Measurements from ENCODE around the gene TMSB4X.

TMSB4X gene

GRCh38 chrX:12974796-12975669 lies at the start of gene TMSB4X:
Gene TMSB4X, plus strand, starts transcription at chrX:12975110.
- H3K4me3 ChIP-seq (replicated peaks; ENCODE audit: low read depth, low read length), result peak within 1 kb of the TSS; percentile 91
- H3K27me3 ChIP-seq (replicated peaks; ENCODE audit: control insufficient read depth, insufficient read depth, low read length), result no peaks in the 10 kb centered on the region
- DNase-seq (ENCODE audit: extremely low read depth, insufficient read length), result peak; percentile 93
- peak; percentile 5 for TF ChIP-seq CTCF (IDR thresholded peaks at IDR 0.05; ENCODE audit: insufficient read depth, low read length, poor library complexity, severe bottlenecking)
- no peaks in the 10 kb centered on the region; the same call in 1 of the 2 replicates for H3K36me3 ChIP-seq (ENCODE audit: control insufficient read depth, insufficient read depth, low read length)

DNA sequence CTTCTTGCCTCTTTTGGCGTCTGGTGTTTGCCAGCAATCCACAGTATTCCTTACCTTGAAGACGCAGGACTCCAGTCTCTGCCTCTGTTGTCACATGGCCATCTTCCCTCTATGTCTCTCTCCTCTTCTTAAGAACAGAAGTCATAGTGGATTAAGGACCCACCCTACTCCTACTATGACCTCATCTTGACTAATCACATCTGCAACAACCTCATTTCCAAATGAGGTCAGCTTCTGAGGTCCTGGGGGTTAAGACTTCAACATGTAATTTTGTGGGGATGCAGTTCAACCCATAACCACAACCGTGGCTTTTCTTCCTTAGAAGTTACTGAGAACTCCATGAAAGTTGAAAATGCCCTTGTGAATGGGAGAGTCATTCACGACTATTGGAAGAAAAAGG lies 45.2 kb upstream of the TMSB4X start:
- TF ChIP-seq CTCF (IDR thresholded peaks at IDR 0.05; ENCODE audit: insufficient read depth, low read length, poor library complexity, severe bottlenecking), result no peak
- no peak for DNase-seq (ENCODE audit: extremely low read depth, insufficient read length)
- Histone ChIP-seq H3K36me3 (ENCODE audit: control insufficient read depth, insufficient read depth, low read length) (no peaks in the 10 kb centered on the region), H3K4me3 (replicated peaks; ENCODE audit: low read depth, low read length) (no peak overlapping the region), H3K27me3 (replicated peaks; ENCODE audit: control insufficient read depth, insufficient read depth, low read length) (no peaks in the 10 kb centered on the region; the same call in 1 of the 2 replicates)

GRCh38 chrX:12930150-12930549 lies 44.8 kb upstream of the TMSB4X start:
- TF ChIP-seq CTCF (IDR thresholded peaks at IDR 0.05; ENCODE audit: insufficient read depth, low read length, poor library complexity, severe bottlenecking), result no peak
- no peak overlapping the region for H3K4me3 ChIP-seq (replicated peaks; ENCODE audit: low read depth, low read length)
- no peaks in the 10 kb centered on the region; the same call in 1 of the 2 replicates for H3K27me3 ChIP-seq (replicated peaks; ENCODE audit: control insufficient read depth, insufficient read depth, low read length)
- H3K36me3 ChIP-seq (ENCODE audit: control insufficient read depth, insufficient read depth, low read length), result no peaks in the 10 kb centered on the region
- no peak for DNase-seq (ENCODE audit: extremely low read depth, insufficient read length)

DNA sequence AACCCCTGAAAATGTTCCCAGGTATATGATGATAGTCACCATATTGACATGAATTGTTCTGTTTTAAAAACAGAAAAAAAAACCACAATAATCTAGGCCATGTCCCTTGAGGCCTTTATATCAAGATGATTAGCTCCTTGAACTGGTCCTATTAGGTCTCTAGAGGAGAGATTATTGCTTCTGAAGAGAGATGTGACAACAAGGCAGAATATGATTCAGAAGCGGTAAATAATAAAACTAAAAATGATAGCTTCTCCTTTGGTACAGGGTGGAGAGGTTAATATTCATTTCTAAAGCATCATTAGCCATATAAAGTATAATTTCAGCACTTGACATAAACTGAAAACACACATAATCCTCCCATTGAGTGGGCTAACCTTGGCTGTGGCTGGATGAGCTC lies 42.7 kb upstream of the TMSB4X start:
- H3K36me3 ChIP-seq (ENCODE audit: control insufficient read depth, insufficient read depth, low read length), result no peaks in the 10 kb centered on the region
- TF ChIP-seq CTCF (IDR thresholded peaks at IDR 0.05; ENCODE audit: insufficient read depth, low read length, poor library complexity, severe bottlenecking), result no peak
- DNase-seq (ENCODE audit: extremely low read depth, insufficient read length), result no peak
- H3K27me3 ChIP-seq (replicated peaks; ENCODE audit: control insufficient read depth, insufficient read depth, low read length), result no peaks in the 10 kb centered on the region; the same call in 1 of the 2 replicates
- no peak overlapping the region for H3K4me3 ChIP-seq (replicated peaks; ENCODE audit: low read depth, low read length)

GRCh38 chrX:12934850-12935249 lies 40.1 kb upstream of the TMSB4X start:
- no peaks in the 10 kb centered on the region; the same call in 1 of the 2 replicates for H3K27me3 ChIP-seq (replicated peaks; ENCODE audit: control insufficient read depth, insufficient read depth, low read length)
- no peak for DNase-seq (ENCODE audit: extremely low read depth, insufficient read length)
- no peak overlapping the region for H3K4me3 ChIP-seq (replicated peaks; ENCODE audit: low read depth, low read length)
- no peak for TF ChIP-seq CTCF (IDR thresholded peaks at IDR 0.05; ENCODE audit: insufficient read depth, low read length, poor library complexity, severe bottlenecking)
- H3K36me3 ChIP-seq (ENCODE audit: control insufficient read depth, insufficient read depth, low read length), result no peaks in the 10 kb centered on the region

Measured in GM06990 (cell line).